GM06990 (cell line): Measurements from ENCODE around the gene CCL7.
A peak's percentile ranks its signal among the peaks of the same experiment; 100 is the strongest.

Experiments used
- DNase-seq: peaks from one replicate; pipeline ENCODE4 v3.0.0-alpha.2; 2011; ENCODE audit not compliant: insufficient read length; ENCODE audit errors: extremely low read depth
- H3K27me3 ChIP-seq: replicated peaks from 2 replicates; pipeline ENCODE4 v1.6.0; 2011; ENCODE audit warnings: low read length; ENCODE audit not compliant: control insufficient read depth, insufficient read depth
- H3K36me3 ChIP-seq: 2 replicates; pipeline ENCODE4 v1.5.1; 2011; ENCODE audit warnings: low read length; ENCODE audit not compliant: control insufficient read depth, insufficient read depth
- H3K4me3 ChIP-seq: replicated peaks from 2 replicates; pipeline ENCODE4 v1.5.1; 2011; ENCODE audit warnings: low read depth, mild to moderate bottlenecking, control low read depth, low read length
- CTCF ChIP-seq: IDR thresholded peaks from 2 replicates; pipeline ENCODE4 v1.5.1; 2011; ENCODE audit warnings: low read length, control low read depth, mild to moderate bottlenecking, inconsistent platforms; ENCODE audit not compliant: insufficient read depth, poor library complexity, severe bottlenecking

Gene CCL7

GRCh38 chr17:34307110-34307509 lies 37.1 kb downstream of the CCL7 start:
- DNase-seq = peak; percentile 10
- no peak for TF ChIP-seq CTCF
- no peak overlapping the region for H3K4me3 ChIP-seq
- H3K27me3 ChIP-seq = no peaks in the 10 kb centered on the region; the same call in 1 of the 2 replicates
- H3K36me3 ChIP-seq = no peaks in the 10 kb centered on the region

GRCh38 chr17:34308371-34308770 lies 38.4 kb downstream of the CCL7 start:
- Histone ChIP-seq H3K27me3 (no peaks in the 10 kb centered on the region; the same call in 1 of the 2 replicates), H3K4me3 (no peak overlapping the region), H3K36me3 (no peaks in the 10 kb centered on the region)
- no peak for TF ChIP-seq CTCF
- DNase-seq = no peak

- DNase-seq = no peak
- Histone ChIP-seq H3K27me3 (no peaks in the 10 kb centered on the region; the same call in 1 of the 2 replicates), H3K4me3 (no peak overlapping the region), H3K36me3 (no peaks in the 10 kb centered on the region)
- no peak for TF ChIP-seq CTCF
These were observed 41.3 kb downstream of the CCL7 start for GRCh38 chr17:34311291-34311690.

- Histone ChIP-seq H3K4me3 (no peak overlapping the region), H3K36me3 (no peaks in the 10 kb centered on the region), H3K27me3 (no peaks in the 10 kb centered on the region; the same call in 1 of the 2 replicates)
- no peak for TF ChIP-seq CTCF
- DNase-seq = no peak
These were observed 42.1 kb downstream of the CCL7 start for GRCh38 chr17:34312080-34312479.

- TF ChIP-seq CTCF = no peak
- H3K4me3 ChIP-seq = no peak overlapping the region
- DNase-seq = no peak
- H3K36me3 ChIP-seq = no peaks in the 10 kb centered on the region
- H3K27me3 ChIP-seq = no peaks in the 10 kb centered on the region; the same call in 1 of the 2 replicates
These were observed 43.1 kb downstream of the CCL7 start for GRCh38 chr17:34313164-34313563.

GRCh38 chr17:34314279-34314678 lies 44.3 kb downstream of the CCL7 start:
- no peak for TF ChIP-seq CTCF
- H3K36me3 ChIP-seq = no peaks in the 10 kb centered on the region
- no peak overlapping the region for H3K4me3 ChIP-seq
- H3K27me3 ChIP-seq = no peaks in the 10 kb centered on the region; the same call in 1 of the 2 replicates
- no peak for DNase-seq
